ENCODE results near the gene OOSP4A.

The OOSP4A gene

GRCh38 chr11:59963733-59964132 is at the start of gene OOSP4A:
Gene OOSP4A, plus strand, starts transcription at chr11:59964033. Its CDS starts 0 bp downstream, at chr11:59964033.
- DNase-seq: no peak

DNA sequence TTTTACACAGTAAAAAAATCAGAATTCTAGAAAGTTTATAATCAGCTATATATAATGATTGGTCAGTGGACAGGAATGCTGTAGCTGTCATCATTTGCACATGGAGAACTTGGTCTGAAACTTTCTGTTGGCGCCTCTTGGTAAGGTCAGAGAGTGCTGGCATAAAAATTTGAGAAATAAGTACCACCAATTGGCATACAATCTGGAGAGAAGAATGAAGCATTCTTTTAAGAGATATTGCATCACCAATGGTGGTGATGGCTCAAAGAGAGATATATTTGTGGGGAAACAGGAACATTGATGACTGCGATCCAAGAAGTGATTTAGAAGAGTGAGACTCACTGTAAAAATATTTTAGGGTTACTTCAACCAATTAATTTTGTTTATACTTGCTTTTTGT is 45.4 kb upstream of the OOSP4A start:
- no peak for DNase-seq

- peak; percentile 12 for DNase-seq
Observed at GRCh38 chr11:59918987-59919589, 44.7 kb upstream of the OOSP4A start.

DNA sequence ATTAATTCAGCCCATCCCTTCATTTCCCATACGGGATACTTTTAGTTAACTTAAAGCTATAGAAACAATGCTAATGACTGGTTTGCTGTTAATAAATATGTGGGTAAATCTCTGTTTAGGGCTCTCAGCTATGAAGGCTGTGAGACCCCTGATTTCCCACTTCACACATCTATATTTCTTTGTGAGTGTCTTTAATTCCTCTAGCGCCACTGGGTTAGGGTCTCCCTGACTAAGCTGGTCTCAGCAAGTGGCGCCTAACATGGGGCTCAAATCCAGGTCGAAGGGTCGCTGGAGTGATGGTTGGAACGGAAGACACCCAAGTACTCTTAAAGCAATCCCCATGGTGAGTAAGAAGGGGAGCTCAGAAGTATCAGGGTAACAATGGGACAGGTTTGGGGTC is 40.0 kb upstream of the OOSP4A start:
- no peak for DNase-seq

- DNase-seq: no peak
Observed at GRCh38 chr11:59931688-59932087, 32.1 kb upstream of the OOSP4A start.

DNA sequence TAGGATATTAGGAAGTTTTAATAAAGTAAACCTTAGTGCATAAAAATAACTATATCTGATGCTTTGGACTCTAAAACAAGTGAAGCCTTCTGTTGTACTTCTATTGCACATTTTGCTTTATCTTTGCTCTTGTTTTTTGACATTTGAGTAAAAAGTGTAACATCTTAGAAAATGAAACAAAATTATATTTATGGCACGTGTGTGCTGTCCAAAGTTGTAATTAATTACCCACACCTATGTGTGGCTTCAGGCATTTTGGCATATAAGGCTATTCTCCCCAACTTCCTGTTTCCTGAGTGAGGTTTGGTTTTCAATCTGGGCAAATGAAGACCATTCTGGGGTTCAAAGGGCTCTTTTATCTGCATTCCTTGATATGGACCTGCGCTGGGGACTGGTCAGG is 25.7 kb upstream of the OOSP4A start, which contains the start of gene OOSP1:
TSS of gene OOSP1 (plus strand) at position 301 of the 400 bp plus-strand sequence. CDS start at position 324, 23 bp downstream.
- no peak for DNase-seq

DNA sequence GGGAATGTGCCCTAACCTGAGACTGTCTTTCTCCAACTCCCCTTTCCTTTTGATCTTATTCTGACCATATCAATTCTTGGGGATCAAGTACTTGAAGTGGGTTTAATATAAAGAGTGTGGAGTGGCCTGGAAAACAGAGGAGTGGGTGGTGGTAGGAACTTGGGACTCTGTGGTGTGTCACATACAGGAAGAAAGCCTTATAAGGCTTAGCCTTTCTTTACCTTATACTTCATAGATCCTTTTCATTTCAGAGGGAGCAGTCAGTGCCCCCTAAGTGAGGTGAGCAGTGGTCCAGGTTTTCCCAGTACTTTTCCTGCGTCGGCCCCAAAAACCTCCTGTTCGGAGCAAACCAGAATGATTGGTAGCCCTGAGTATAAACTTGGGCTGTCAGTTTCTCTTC is 25.1 kb upstream of the OOSP4A start:
- no peak for DNase-seq

- DNase-seq: no peak
Observed at GRCh38 chr11:59939482-59939881, 24.4 kb upstream of the OOSP4A start.

DNA sequence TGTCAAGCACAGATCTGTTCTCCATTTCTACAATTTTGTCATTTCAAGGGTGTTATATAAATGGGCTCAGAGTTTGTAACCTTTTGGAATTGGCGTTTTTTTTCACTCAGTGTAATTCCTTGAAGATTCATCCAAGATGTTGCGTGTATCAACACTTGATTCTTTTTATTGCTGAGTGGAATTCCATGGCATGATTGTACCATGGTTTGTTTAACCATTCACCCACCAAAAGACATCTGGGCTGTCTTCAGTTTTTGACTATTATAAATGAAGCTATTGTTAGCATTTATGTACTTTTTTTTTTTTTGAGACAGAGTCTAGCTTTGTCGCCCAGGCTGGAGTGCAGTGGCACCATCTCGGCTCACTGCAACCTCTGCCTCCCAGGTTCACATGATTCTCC is 22.7 kb upstream of the OOSP4A start:
- DNase-seq: no peak

DNA sequence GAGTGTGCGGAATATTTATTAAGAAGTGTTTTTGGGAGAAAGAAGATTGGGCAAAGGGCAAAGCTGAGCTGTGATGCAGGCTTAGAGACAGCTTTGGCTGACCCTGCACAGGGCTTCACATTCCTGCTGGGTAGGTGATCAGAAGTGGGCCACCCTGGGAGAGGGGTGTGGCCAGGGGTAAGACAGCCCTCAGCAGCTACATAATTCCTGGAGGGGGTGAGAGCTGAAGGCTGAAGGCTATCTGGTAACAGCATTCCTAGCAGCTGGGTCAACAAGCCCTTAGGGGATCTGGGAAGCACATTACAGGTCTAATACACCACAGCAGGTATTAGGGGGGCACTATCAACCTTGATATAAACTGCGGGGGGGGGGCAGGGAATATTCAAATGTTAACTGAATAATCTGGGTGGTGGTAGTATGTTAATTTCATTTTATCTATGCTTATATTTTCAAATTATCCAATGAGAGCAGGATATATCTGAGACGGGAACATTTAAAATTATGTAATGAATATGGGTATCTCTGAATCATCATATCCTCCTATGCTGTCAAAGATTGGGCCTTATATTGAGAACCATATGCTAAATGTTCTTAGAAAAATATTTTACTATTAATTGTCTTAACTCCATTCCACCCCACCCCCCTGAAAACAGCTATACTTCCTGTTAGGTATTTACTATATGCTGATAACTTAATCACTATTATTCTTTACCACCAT is 19.7 kb upstream of the OOSP4A start:
- no peak for DNase-seq

DNA sequence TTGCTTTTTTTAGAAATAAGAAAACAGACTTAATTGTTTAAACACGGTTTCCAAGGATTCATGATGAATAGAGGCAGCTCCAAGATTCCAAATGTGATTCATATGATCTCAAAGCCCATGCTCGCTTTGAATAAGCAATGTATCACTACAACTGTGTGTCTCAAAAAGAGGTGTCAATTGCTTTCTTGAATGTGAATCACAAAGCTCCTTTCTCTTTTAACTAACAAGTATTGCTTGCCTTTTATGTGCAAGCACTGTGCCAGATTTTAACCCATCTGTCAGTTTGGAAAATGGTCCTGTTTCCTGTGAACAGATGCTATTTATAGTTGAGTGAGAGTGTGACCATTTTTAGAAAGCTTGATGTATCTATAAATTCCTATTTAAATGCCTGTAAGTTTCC is 19.1 kb upstream of the OOSP4A start:
- no peak for DNase-seq

- DNase-seq: no peak
Observed at GRCh38 chr11:59953463-59954218, 10.2 kb upstream of the OOSP4A start.

DNA sequence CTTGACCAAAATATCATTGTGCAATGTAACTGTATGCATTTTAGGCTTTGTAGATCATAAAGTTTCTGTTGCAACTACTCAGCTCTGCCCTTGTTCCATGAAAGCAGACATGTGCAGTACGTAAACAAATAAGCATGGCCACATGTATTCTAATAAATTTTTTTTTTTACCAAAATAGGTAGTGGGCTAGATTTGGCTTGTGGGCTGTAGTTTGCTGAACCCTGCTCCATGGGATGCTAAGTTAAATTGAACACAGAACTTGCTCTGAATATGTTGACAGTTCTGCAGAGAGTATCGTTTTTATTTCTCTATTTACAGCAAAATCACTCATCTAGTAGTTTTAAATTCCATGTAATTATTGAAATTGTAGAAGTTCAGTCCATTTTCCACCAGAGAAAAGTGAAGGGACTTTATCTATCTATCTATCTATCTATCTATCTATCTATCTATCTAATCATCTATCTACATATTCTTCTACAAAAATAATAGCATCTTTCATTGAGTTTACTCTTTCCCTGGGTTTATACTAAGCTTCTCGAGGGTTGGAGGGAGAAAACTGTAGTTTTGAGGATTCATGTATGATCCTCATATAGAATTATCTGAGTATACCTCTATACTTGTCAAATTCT is 9.5 kb upstream of the OOSP4A start:
- DNase-seq: no peak

DNA sequence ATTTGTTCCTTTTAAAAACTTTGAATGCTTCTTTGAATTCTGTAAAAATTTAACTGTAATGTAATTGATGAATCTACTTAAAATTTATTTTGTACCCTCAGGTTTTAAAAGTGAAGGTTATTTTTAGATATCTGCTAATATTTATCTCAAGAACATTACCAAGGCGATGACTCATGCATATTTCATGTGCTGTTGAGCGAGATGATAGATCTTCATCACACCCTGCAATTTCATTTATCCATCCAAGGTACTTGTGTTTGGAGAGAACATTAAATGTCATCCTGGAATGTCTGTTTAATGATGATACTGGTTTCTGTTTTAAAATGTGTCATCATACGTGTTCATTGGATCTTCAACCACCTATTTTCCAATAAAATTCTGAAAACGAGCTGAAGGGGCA is 6.7 kb upstream of the OOSP4A start:
- DNase-seq: no peak

GRCh38 chr11:59960502-59961381 is 3.1 kb upstream of the OOSP4A start:
- DNase-seq: no peak

GRCh38 chr11:59962107-59962482 is 1.7 kb upstream of the OOSP4A start:
- DNase-seq: no peak

DNA sequence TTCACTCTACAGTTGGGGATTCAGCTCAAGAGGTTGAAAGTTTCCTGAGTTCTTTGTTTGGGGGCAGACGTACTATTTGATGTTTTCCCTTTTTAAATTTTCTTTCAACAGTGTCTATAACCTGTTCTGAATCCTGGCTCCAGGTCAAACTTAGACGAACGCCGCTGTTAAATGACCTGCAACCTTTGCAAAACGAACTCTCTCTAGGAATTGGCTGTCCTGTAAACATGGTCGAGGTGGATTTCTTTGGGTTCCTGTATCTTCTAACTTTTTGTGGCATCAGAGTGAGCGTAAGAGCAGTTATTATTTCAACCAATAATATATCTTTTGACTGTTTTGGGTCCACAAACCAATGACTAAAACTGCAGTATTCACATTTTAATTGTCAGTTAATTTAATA is 1.6 kb downstream of the OOSP4A start:
- DNase-seq: no peak

DNA sequence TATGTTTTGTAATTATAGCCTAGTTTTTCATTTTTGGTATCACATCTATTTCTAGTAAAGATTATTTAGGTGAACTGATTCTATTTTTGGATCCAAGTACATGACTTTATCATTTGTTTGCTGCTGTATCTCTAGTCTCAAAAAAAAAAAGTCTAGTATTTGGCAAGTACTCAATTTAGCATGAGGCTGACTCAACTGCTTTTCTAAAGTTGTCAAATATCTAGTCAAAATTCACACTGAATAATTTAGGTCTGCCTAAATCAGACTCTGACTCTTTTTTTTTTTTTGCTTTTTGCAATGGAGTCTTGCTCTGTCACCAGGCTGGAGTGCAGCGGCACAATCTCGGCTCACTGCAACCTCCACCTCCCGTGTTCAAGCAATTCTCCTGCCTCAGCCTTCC is 2.4 kb downstream of the OOSP4A start:
- no peak for DNase-seq

DNA sequence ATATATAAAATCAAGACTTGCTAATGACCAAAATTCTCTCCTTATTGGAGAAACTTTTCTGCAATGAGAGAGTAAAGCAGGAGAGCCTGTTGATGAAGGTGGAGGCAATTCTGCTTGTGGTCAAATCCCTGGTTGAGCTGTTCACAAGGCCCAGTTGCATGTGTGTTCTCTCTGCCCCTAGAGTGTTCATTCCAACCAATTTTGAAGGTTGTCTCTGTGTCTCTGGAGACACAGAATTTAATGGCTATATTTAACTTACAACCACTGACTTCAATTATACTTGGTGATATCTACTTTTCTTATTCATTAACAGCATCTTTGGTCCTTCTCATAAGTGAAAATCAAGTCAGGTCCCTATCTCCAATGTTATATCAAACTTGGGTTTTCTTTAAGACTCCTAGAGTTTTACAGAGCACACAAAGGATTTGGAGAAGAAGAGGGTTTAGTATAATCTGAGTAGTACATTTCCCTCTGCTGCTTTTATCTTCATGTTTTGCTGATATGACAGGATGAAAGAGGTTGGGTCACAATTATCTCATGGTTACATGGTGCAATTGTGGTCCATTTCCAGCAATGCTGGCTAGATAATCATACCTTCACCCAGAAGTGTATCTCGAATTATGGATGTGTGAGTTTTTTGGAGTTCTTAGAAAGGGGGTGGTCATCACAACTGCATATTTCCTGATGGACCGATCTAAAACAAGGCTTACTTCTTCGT is 4.0 kb downstream of the OOSP4A start:
- no peak for DNase-seq

GRCh38 chr11:59968395-59968783 is 4.6 kb downstream of the OOSP4A start:
- no peak for DNase-seq

GRCh38 chr11:59973097-59973496 is 9.3 kb downstream of the OOSP4A start:
- DNase-seq: no peak

Measured in CD4-positive, alpha-beta T cell treated with Interleukin-6 for 4 hours (primary cell).